COLO668 (cell line): Measurements from ENCODE around the gene UCHL5.
"Not testable (repeated sequence)": the region's sequence is repeated elsewhere in the genome, so short reads cannot be mapped to it uniquely, and the experiment has no call there.

Experiments
- DNase-seq: peaks from one replicate; lab custom pipeline; 2025; ENCODE audit not compliant: unreplicated experiment; lab: John Stamatoyannopoulos, UW

The UCHL5 gene

GRCh38 chr1:193066606-193067005 lies 7.4 kb upstream of the UCHL5 start:
- DNase-seq: no peak

- no peak for DNase-seq
Measured at GRCh38 chr1:193065954-193066353, 6.8 kb upstream of the UCHL5 start.

GRCh38 chr1:193062698-193063463 lies 3.7 kb upstream of the UCHL5 start:
- DNase-seq: no peak

GRCh38 chr1:193060938-193061337 lies 1.8 kb upstream of the UCHL5 start:
- peak; percentile 24 for DNase-seq

GRCh38 chr1:193060406-193060805 lies 1.2 kb upstream of the UCHL5 start:
- no peak for DNase-seq

GRCh38 chr1:193060115-193060403 lies 899 bp upstream of the UCHL5 start:
- no peak for DNase-seq

GRCh38 chr1:193058529-193059281 lies 455 bp downstream of the UCHL5 start:
- peak; percentile 56 for DNase-seq

- DNase-seq: no peak
Measured at GRCh38 chr1:193054169-193054675, 4.9 kb downstream of the UCHL5 start.

GRCh38 chr1:193048913-193049312 lies 10.2 kb downstream of the UCHL5 start:
- DNase-seq: not testable (repeated sequence)

GRCh38 chr1:193042766-193043691 lies 16.1 kb downstream of the UCHL5 start:
- DNase-seq: no peak

- no peak for DNase-seq
Measured at GRCh38 chr1:193040011-193040410, 19.1 kb downstream of the UCHL5 start.

GRCh38 chr1:193036337-193037047 lies 22.7 kb downstream of the UCHL5 start:
- DNase-seq: no peak

- DNase-seq: no peak
Measured at GRCh38 chr1:193033610-193034009, 25.6 kb downstream of the UCHL5 start.

- not testable (repeated sequence) for DNase-seq
Measured at GRCh38 chr1:193032643-193033427, 26.3 kb downstream of the UCHL5 start.

GRCh38 chr1:193031431-193031830 lies 27.7 kb downstream of the UCHL5 start:
- no peak for DNase-seq

GRCh38 chr1:193030280-193030679 lies 28.9 kb downstream of the UCHL5 start:
- no peak for DNase-seq

- DNase-seq: no peak
Measured at GRCh38 chr1:193025218-193025617, 33.9 kb downstream of the UCHL5 start.

GRCh38 chr1:193019442-193020026 lies 39.6 kb downstream of the UCHL5 start:
- DNase-seq: no peak

- no peak for DNase-seq
Measured at GRCh38 chr1:193016788-193017187, 42.4 kb downstream of the UCHL5 start.

- DNase-seq: no peak
Measured at GRCh38 chr1:193014400-193014799, 44.8 kb downstream of the UCHL5 start.
